GM12891 (cell line): Measurements from ENCODE around the gene PDE1A.

ENCODE experiments used
- DNase-seq: peaks from one replicate; pipeline ENCODE4 v3.0.0; 2011; ENCODE audit warnings: low spot score; ENCODE audit not compliant: insufficient read length
- FAIRE-seq: peaks from 2 replicates; lab custom pipeline; 2011; peaks lifted over from hg19 to GRCh38; lab: Jason Lieb, UNC
- PAX5 ChIP-seq: IDR thresholded peaks from 2 replicates; pipeline ENCODE4 v1.6.1; 2011; ENCODE audit warnings: low read length, moderate library complexity, mild to moderate bottlenecking; ENCODE audit not compliant: insufficient read depth, severe bottlenecking
- POLR2A ChIP-seq: IDR thresholded peaks from 2 replicates; pipeline ENCODE4 v1.6.1; 2011; ENCODE audit warnings: low read depth, low read length, control low read depth
- POLR2AphosphoS5 ChIP-seq: IDR thresholded peaks from 2 replicates; pipeline ENCODE4 v1.6.1; 2011; ENCODE audit warnings: low read depth, low read length, control low read depth
- POU2F2 ChIP-seq: IDR thresholded peaks from 2 replicates; pipeline ENCODE4 v1.6.1; 2011; ENCODE audit warnings: low read depth, mild to moderate bottlenecking, control low read depth, low read length, moderate library complexity
- SPI1 ChIP-seq: IDR thresholded peaks from 2 replicates; pipeline ENCODE4 v1.6.1; 2011; ENCODE audit warnings: low read depth, low read length, control low read depth
- TAF1 ChIP-seq: IDR thresholded peaks from 2 replicates; pipeline ENCODE4 v1.6.1; 2011; ENCODE audit warnings: low read depth, low read length, control low read depth

PDE1A gene

GRCh38 chr2:182170341-182170740 is 256.5 kb downstream of the PDE1A start:
- no peak for TF ChIP-seq PAX5
- no peak for TF ChIP-seq POU2F2
- no peak for TF ChIP-seq POLR2AphosphoS5
- no peak for TF ChIP-seq POLR2A
- TF ChIP-seq TAF1, result no peak
- TF ChIP-seq SPI1, result no peak
- DNase-seq (no peak), FAIRE-seq (no peak)

GRCh38 chr2:182167882-182168281 is 259.0 kb downstream of the PDE1A start:
- no peak for TF ChIP-seq PAX5
- TF ChIP-seq POU2F2, result no peak
- TF ChIP-seq POLR2AphosphoS5, result no peak
- TF ChIP-seq SPI1, result no peak
- no peak for TF ChIP-seq TAF1
- TF ChIP-seq POLR2A, result no peak
- no peak for FAIRE-seq
- DNase-seq, result no peak

GRCh38 chr2:182166841-182167240 is 260.0 kb downstream of the PDE1A start:
- TF ChIP-seq TAF1, result no peak
- TF ChIP-seq POLR2A, result no peak
- no peak for TF ChIP-seq POLR2AphosphoS5
- no peak for TF ChIP-seq POU2F2
- TF ChIP-seq SPI1, result no peak
- no peak for TF ChIP-seq PAX5
- no peak for DNase-seq
- no peak for FAIRE-seq

GRCh38 chr2:182166406-182166805 is 260.4 kb downstream of the PDE1A start:
- TF ChIP-seq PAX5, result no peak
- DNase-seq (no peak), FAIRE-seq (no peak)

GRCh38 chr2:182165202-182165601 is 261.6 kb downstream of the PDE1A start:
- no peak for DNase-seq
- TF ChIP-seq PAX5, result no peak
- TF ChIP-seq POLR2AphosphoS5, result no peak
- no peak for TF ChIP-seq POU2F2
- TF ChIP-seq SPI1, result no peak
- TF ChIP-seq POLR2A, result no peak
- TF ChIP-seq TAF1, result no peak
- FAIRE-seq, result no peak

GRCh38 chr2:182164686-182165085 is 262.1 kb downstream of the PDE1A start:
- FAIRE-seq (no peak), DNase-seq (no peak)
- TF ChIP-seq POLR2A (no peak), TAF1 (no peak), PAX5 (no peak), SPI1 (no peak), POU2F2 (no peak), POLR2AphosphoS5 (no peak)

- no peak for FAIRE-seq
- DNase-seq, result no peak
- TF ChIP-seq POLR2AphosphoS5 (no peak), TAF1 (no peak)
Observed at GRCh38 chr2:182163878-182164277, 263.0 kb downstream of the PDE1A start.

- no peak for DNase-seq
- TF ChIP-seq POU2F2 (no peak), POLR2A (no peak), TAF1 (no peak), POLR2AphosphoS5 (no peak)
- no peak for FAIRE-seq
Observed at GRCh38 chr2:182148344-182148743, 278.5 kb downstream of the PDE1A start.

GRCh38 chr2:182144776-182145165 is 282.1 kb downstream of the PDE1A start:
- DNase-seq, result no peak
- FAIRE-seq, result no peak
- TF ChIP-seq POLR2A (no peak), POLR2AphosphoS5 (no peak), SPI1 (no peak), TAF1 (no peak), POU2F2 (no peak), PAX5 (no peak)

GRCh38 chr2:182144041-182144775 is 282.6 kb downstream of the PDE1A start:
- DNase-seq (no peak), FAIRE-seq (no peak)
- no peak for TF ChIP-seq POU2F2
- TF ChIP-seq SPI1, result no peak
- no peak for TF ChIP-seq TAF1
- TF ChIP-seq POLR2AphosphoS5, result no peak
- no peak for TF ChIP-seq PAX5
- TF ChIP-seq POLR2A, result no peak
